IMR-90 (cell line): ENCODE results near the gene MRGPRE. TPM values are rescaled to one million over a fixed set of nuclear protein-coding genes. Genes with fewer than 3 reads are reported as not detected.

ENCODE experiments used
- ATAC-seq: fragments of 200-7000 bp; cut with Tn5 transposase; 2 replicates; pipeline ENCODE4 v1.9.1; 2020; ENCODE audit warnings: low read depth, mild to moderate bottlenecking, moderate library complexity
- BruUV-seq: library from RNA; stranded (reverse); fragments of 400-500 nt; replicated peaks from 2 replicates; lab custom pipeline; 2021; lab: Mats Ljungman, UMichigan
- CTCF ChIA-PET: fragments of 300-600 bp; formaldehyde crosslinking; extraction: SDS; loops from one replicate; lab custom pipeline; 2021; ENCODE audit warnings: antibody characterized with exemption; lab: Yijun Ruan, JAX
- POLR2A ChIA-PET: fragments of 300-600 bp; sonication (Branson Sonifier 250); formaldehyde crosslinking; loops from one replicate; lab custom pipeline; 2022; ENCODE audit warnings: antibody characterized with exemption; ENCODE audit not compliant: unreplicated experiment; lab: Charles Lee
- DNase-seq: peaks from one replicate; pipeline ENCODE4 v3.0.0; 2013
- H2AFZ ChIP-seq: replicated peaks from 2 replicates; pipeline ENCODE3; 2013; ENCODE audit warnings: low read length, mild to moderate bottlenecking; ENCODE audit not compliant: poor library complexity
- H2AK5ac ChIP-seq: 2 replicates; pipeline ENCODE4 v1.6.1; 2013; ENCODE audit warnings: low read depth, low read length, inconsistent platforms
- H2AK9ac ChIP-seq: replicated peaks from 2 replicates; pipeline ENCODE3; 2013; ENCODE audit warnings: mild to moderate bottlenecking, low read depth, low read length, moderate library complexity; ENCODE audit not compliant: poor library complexity
- H2BK120ac ChIP-seq: 2 replicates; pipeline ENCODE4 v1.6.1; 2013; ENCODE audit warnings: low read depth, low read length, inconsistent platforms
- H2BK15ac ChIP-seq: 3 replicates; pipeline ENCODE4 v1.6.1; 2013; ENCODE audit warnings: low read depth, low read length, inconsistent platforms
- H2BK20ac ChIP-seq: 2 replicates; pipeline ENCODE4 v1.6.1; 2013; ENCODE audit warnings: low read depth, mild to moderate bottlenecking, inconsistent platforms, low read length, moderate library complexity
- H2BK5ac ChIP-seq: 2 replicates; pipeline ENCODE4 v1.6.1; 2013; ENCODE audit warnings: mild to moderate bottlenecking, low read depth, low read length, inconsistent platforms; ENCODE audit not compliant: poor library complexity, severe bottlenecking
- H3K14ac ChIP-seq: replicated peaks from 2 replicates; pipeline ENCODE4 v1.6.1; 2013; ENCODE audit warnings: low read depth, low read length, inconsistent platforms
- H3K18ac ChIP-seq: 2 replicates; pipeline ENCODE4 v1.6.1; 2013; ENCODE audit warnings: low read depth, low read length, control low read depth
- H3K23ac ChIP-seq: 2 replicates; pipeline ENCODE4 v1.6.1; 2013; ENCODE audit warnings: low read depth, low read length, inconsistent platforms
- H3K27ac ChIP-seq: 2 replicates; pipeline ENCODE4 v1.5.1; 2013; ENCODE audit warnings: mild to moderate bottlenecking, control low read depth, low read length; ENCODE audit not compliant: insufficient read depth
- H3K27me3 ChIP-seq: 2 replicates; pipeline ENCODE4 v1.6.1; 2013; ENCODE audit warnings: low read length; ENCODE audit not compliant: control insufficient read depth, insufficient read depth
- H3K36me3 ChIP-seq: 2 replicates; pipeline ENCODE4 v1.6.1; 2013; ENCODE audit warnings: low read length, mixed read lengths; ENCODE audit not compliant: control insufficient read depth, insufficient read depth
- H3K4ac ChIP-seq: 2 replicates; pipeline ENCODE4 v1.6.1; 2013; ENCODE audit warnings: low read depth, low read length, inconsistent platforms
- H3K4me1 ChIP-seq: 2 replicates; pipeline ENCODE4 v1.6.1; 2013; ENCODE audit warnings: low read length, mixed read lengths; ENCODE audit not compliant: control insufficient read depth, insufficient read depth
- H3K4me2 ChIP-seq: 2 replicates; pipeline ENCODE4 v1.6.1; 2013; ENCODE audit warnings: low read depth, mild to moderate bottlenecking, control low read depth, low read length, moderate library complexity
- H3K4me3 ChIP-seq: 2 replicates; pipeline ENCODE4 v1.5.1; 2013; ENCODE audit warnings: low read depth, mild to moderate bottlenecking, control low read depth, low read length, moderate library complexity; ENCODE audit not compliant: insufficient read depth
- H3K56ac ChIP-seq: 2 replicates; pipeline ENCODE4 v1.6.1; 2013; ENCODE audit warnings: low read length, inconsistent platforms; ENCODE audit not compliant: insufficient read depth; ENCODE audit errors: extremely low read depth
- H3K79me1 ChIP-seq, 2 experiments: 2 replicates each; pipeline ENCODE4 v1.6.1; 2013; ENCODE audit warnings: low read length in 2 of 2, inconsistent platforms in 1 of 2, low read depth in 1 of 2
- H3K9ac ChIP-seq: 2 replicates; pipeline ENCODE4 v1.6.1; 2013; ENCODE audit warnings: low read depth, low read length, control low read depth
- H3K9me1 ChIP-seq: 2 replicates; pipeline ENCODE4 v1.6.1; 2013; ENCODE audit warnings: low read length, inconsistent platforms; ENCODE audit not compliant: insufficient read depth
- H3K9me3 ChIP-seq: 2 replicates; pipeline ENCODE4 v1.6.1; 2013; ENCODE audit warnings: low read length; ENCODE audit not compliant: control insufficient read depth, insufficient read depth
- H4K20me1 ChIP-seq: 2 replicates; pipeline ENCODE4 v1.6.1; 2013; ENCODE audit warnings: low read length, inconsistent platforms; ENCODE audit not compliant: insufficient read depth
- H4K5ac ChIP-seq: 2 replicates; pipeline ENCODE4 v1.6.1; 2013; ENCODE audit warnings: mild to moderate bottlenecking, low read depth, low read length, control low read depth
- H4K8ac ChIP-seq, 2 experiments: 2 replicates each; pipeline ENCODE4 v1.6.1; 2013; ENCODE audit warnings: low read depth in 2 of 2, low read length in 2 of 2, control low read depth in 1 of 2, inconsistent platforms in 1 of 2
- H4K91ac ChIP-seq: 2 replicates; pipeline ENCODE4 v1.6.1; 2013; ENCODE audit warnings: low read depth, low read length, inconsistent platforms; ENCODE audit not compliant: insufficient read depth
- BHLHE40 ChIP-seq: fragments of 150-350 bp; IDR thresholded peaks from 2 replicates; pipeline ENCODE4 v1.6.1; 2016; ENCODE audit warnings: mild to moderate bottlenecking, low read depth, low read length
- CEBPB ChIP-seq: IDR thresholded peaks from 2 replicates; pipeline ENCODE4 v1.6.1; 2012; ENCODE audit warnings: low read depth, low read length, improper control_type of control experiment
- CTCF ChIP-seq: conservative IDR thresholded peaks from 2 replicates; pipeline ENCODE4 v1.5.1; 2012; ENCODE audit warnings: mild to moderate bottlenecking, low read depth, low read length, improper control_type of control experiment
- FOS ChIP-seq: fragments of 150-350 bp; IDR thresholded peaks from 2 replicates; pipeline ENCODE4 v1.6.1; 2016; ENCODE audit warnings: low read depth, low read length
- MAFK ChIP-seq: IDR thresholded peaks from 2 replicates; pipeline ENCODE4 v1.6.1; 2012; ENCODE audit warnings: low read depth, low read length, improper control_type of control experiment
- MAZ ChIP-seq: IDR thresholded peaks from 2 replicates; pipeline ENCODE4 v1.6.1; 2012; ENCODE audit warnings: low read depth, mild to moderate bottlenecking, low read length, improper control_type of control experiment, moderate library complexity, borderline replicate concordance
- MXI1 ChIP-seq: IDR thresholded peaks from 2 replicates; pipeline ENCODE4 v1.6.1; 2012; ENCODE audit warnings: low read depth, mild to moderate bottlenecking, low read length, moderate library complexity, borderline replicate concordance
- NFE2L2 ChIP-seq: fragments of 150-350 bp; IDR thresholded peaks from 2 replicates; pipeline ENCODE4 v1.6.1; 2016; ENCODE audit warnings: low read depth, mild to moderate bottlenecking, low read length
- POLR2A ChIP-seq: IDR thresholded peaks from 2 replicates; pipeline ENCODE4 v1.6.1; 2012; ENCODE audit warnings: mild to moderate bottlenecking, low read depth, low read length
- RAD21 ChIP-seq: IDR thresholded peaks from 2 replicates; pipeline ENCODE4 v1.6.1; 2012; ENCODE audit warnings: low read length, improper control_type of control experiment
- RCOR1 ChIP-seq: IDR thresholded peaks from 2 replicates; pipeline ENCODE4 v1.6.1; 2012; ENCODE audit warnings: mild to moderate bottlenecking, low read length, improper control_type of control experiment; ENCODE audit not compliant: insufficient replicate concordance
- WGBS, 2 experiments: methylation state at CpG; one replicate each; pipeline versions ENCODE4 v1.1.5 to v1.1.7; 2013; ENCODE audit warnings: missing lambda C conversion rate in 2 of 2; ENCODE audit not compliant: insufficient read length in 1 of 2; ENCODE audit errors: extremely low coverage in 2 of 2; 5-methylcytosine and 5-hydroxymethylcytosine counted together
- dilution Hi-C: fragments of 300-500 bp; cut with HindIII; formaldehyde crosslinking; loops from one replicate; pipeline ENCODE4 v1.14.3; 2018; ENCODE audit warnings: low sequenced_read_pairs; ENCODE audit not compliant: unreplicated experiment
- in situ Hi-C: fragments of 300-500 bp; cut with MboI; formaldehyde crosslinking; loops from 3 replicates; pipeline ENCODE4 v1.14.3; 2019; ENCODE audit warnings: low sequenced_read_pairs, inconsistent platforms, mixed read lengths
- intact Hi-C: fragments of 100-400 bp; cut with micrococcal nuclease; formaldehyde crosslinking; loops from 2 replicates; pipeline ENCODE4 v1.10.0; 2022
- polyA plus RNA-seq, 3 experiments: library from polyadenylated mRNA; depleted of rRNA; stranded (reverse); fragments of >200 nt; gene quantifications; 2 replicates each; pipeline ENCODE4 v1.2.3, GENCODE V29; 2012; ENCODE audit warnings: low replicate concordance in 1 of 3
- total RNA-seq: library from RNA; depleted of rRNA; stranded (reverse); fragments of >200 nt; gene quantifications from 2 replicates; pipeline ENCODE4 v1.2.3, GENCODE V29; 2012
- TF ChIP-seq, protein P1 (sequence below): fragments of 150-350 bp; IDR thresholded peaks from 2 replicates; pipeline ENCODE4 v1.6.1; 2017; ENCODE audit warnings: mild to moderate bottlenecking, antibody characterized with exemption, low read length, low read depth

The MRGPRE gene
- total and polyA plus RNA-seq, 2 of the 4 experiments (the other 2 are of a cell fraction), result not detected

GRCh38 chr11:3222003-3222855, 10.0 kb downstream of the MRGPRE start:
- no peak overlapping the region for H2BK120ac ChIP-seq
- in situ Hi-C loops (no loop called here), dilution Hi-C loops (no loop called here), intact Hi-C loops (no loop called here)
- no peak overlapping the region for H3K4ac ChIP-seq
- H3K36me3 ChIP-seq, result no peaks in the 10 kb centered on the region
- no peak overlapping the region for H3K56ac ChIP-seq
- H3K27ac ChIP-seq, result no peak overlapping the region
- 83% methylated on average over 17 of the region's 37 CpGs; no CpG with 5 or more reads in 1 of the 2 experiments for WGBS, 2 experiments
- H3K9me3 ChIP-seq, result no peaks in the 10 kb centered on the region
- no peak overlapping the region for H2BK5ac ChIP-seq
- no peak overlapping the region for H2BK15ac ChIP-seq
- H3K9ac ChIP-seq, result no peak overlapping the region
- no peak for TF ChIP-seq CTCF
- TF ChIP-seq, protein P1, sequence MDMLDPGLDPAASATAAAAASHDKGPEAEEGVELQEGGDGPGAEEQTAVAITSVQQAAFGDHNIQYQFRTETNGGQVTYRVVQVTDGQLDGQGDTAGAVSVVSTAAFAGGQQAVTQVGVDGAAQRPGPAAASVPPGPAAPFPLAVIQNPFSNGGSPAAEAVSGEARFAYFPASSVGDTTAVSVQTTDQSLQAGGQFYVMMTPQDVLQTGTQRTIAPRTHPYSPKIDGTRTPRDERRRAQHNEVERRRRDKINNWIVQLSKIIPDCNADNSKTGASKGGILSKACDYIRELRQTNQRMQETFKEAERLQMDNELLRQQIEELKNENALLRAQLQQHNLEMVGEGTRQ, result no peak
- no peak for TF ChIP-seq MXI1
- TF ChIP-seq MAFK, result no peak
- TF ChIP-seq FOS, result no peak
- TF ChIP-seq POLR2A, result no peak
- no peak for TF ChIP-seq NFE2L2
- no peak for TF ChIP-seq RCOR1
- no peak for TF ChIP-seq BHLHE40
- no peak for TF ChIP-seq MAZ
- TF ChIP-seq CEBPB, result no peak
- no peak for TF ChIP-seq RAD21
- DNase-seq (no peak), ATAC-seq (no peak)
- no peaks in the 10 kb centered on the region for H3K79me1 ChIP-seq
- H3K9me1 ChIP-seq, result no peaks in the 10 kb centered on the region
- H4K20me1 ChIP-seq, result no peaks in the 10 kb centered on the region
- H3K18ac ChIP-seq, result no peak overlapping the region
- no peak overlapping the region for H4K8ac ChIP-seq
- H4K5ac ChIP-seq, result no peak overlapping the region
- no peaks in the 10 kb centered on the region for H3K4me1 ChIP-seq
- H3K14ac ChIP-seq, result no peak overlapping the region
- H2AK5ac ChIP-seq, result no peak overlapping the region
- H2BK20ac ChIP-seq, result no peak overlapping the region
- H3K4me3 ChIP-seq, result no peak overlapping the region
- H3K4me2 ChIP-seq, result no peak overlapping the region
- ChIA-PET CTCF (no interaction called here), POLR2A (no interaction called here)
- H2AK9ac ChIP-seq, result no peak overlapping the region
- peaks cover 73% of the 10 kb centered on the region for H3K27me3 ChIP-seq
- H3K23ac ChIP-seq, result no peak overlapping the region
- H2AFZ ChIP-seq, result no peak overlapping the region
- H4K91ac ChIP-seq, result no peak overlapping the region
- BruUV-seq, result no TSS peak
